Astrocyte of the cerebellum (primary cell): Measurements from ENCODE around the gene CARS1.

Experiments used
- DNase-seq: peaks from one replicate; pipeline ENCODE4 v3.0.0-alpha.2; 2011; ENCODE audit warnings: low read depth
- H3K4me3 ChIP-seq: 2 replicates; pipeline ENCODE4 v1.5.1; 2011; ENCODE audit warnings: mild to moderate bottlenecking, low read depth, low read length, moderate library complexity
- in situ Hi-C: cut with HindIII; loops from 2 replicates; pipeline ENCODE4 v1.10.0; 2017; ENCODE audit warnings: low sequenced_read_pairs
- TF ChIP-seq, protein P1 (sequence below): IDR thresholded peaks from 2 replicates; pipeline ENCODE4 v1.5.1; 2012; ENCODE audit warnings: low read length, low read depth, moderate library complexity, mild to moderate bottlenecking; ENCODE audit errors: missing control alignments

CARS1 gene

DNA sequence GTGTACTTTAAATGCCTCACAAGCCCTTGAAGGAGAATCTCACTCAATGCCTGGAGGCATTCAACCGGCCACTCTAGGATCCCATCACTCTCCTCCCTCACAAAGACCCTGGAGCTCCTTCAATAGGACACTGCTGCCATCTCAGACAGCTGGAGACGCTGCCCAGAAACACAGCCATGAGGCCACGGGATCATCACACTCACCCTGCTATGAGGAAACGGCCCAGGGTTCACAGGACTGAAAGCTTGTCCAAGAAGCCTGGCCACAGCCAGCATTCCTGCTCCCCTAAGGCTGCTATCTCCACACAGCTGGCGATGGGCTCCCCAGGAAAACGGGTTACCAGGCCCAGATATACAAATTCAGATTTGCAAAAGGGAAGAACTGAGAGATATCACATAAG lies 13.2 kb downstream of the CARS1 start:
- H3K4me3 ChIP-seq, result no peak overlapping the region
- TF ChIP-seq, protein P1, sequence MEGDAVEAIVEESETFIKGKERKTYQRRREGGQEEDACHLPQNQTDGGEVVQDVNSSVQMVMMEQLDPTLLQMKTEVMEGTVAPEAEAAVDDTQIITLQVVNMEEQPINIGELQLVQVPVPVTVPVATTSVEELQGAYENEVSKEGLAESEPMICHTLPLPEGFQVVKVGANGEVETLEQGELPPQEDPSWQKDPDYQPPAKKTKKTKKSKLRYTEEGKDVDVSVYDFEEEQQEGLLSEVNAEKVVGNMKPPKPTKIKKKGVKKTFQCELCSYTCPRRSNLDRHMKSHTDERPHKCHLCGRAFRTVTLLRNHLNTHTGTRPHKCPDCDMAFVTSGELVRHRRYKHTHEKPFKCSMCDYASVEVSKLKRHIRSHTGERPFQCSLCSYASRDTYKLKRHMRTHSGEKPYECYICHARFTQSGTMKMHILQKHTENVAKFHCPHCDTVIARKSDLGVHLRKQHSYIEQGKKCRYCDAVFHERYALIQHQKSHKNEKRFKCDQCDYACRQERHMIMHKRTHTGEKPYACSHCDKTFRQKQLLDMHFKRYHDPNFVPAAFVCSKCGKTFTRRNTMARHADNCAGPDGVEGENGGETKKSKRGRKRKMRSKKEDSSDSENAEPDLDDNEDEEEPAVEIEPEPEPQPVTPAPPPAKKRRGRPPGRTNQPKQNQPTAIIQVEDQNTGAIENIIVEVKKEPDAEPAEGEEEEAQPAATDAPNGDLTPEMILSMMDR, result no peak
- in situ Hi-C loops, result no loop called here
- no peak for DNase-seq

DNA sequence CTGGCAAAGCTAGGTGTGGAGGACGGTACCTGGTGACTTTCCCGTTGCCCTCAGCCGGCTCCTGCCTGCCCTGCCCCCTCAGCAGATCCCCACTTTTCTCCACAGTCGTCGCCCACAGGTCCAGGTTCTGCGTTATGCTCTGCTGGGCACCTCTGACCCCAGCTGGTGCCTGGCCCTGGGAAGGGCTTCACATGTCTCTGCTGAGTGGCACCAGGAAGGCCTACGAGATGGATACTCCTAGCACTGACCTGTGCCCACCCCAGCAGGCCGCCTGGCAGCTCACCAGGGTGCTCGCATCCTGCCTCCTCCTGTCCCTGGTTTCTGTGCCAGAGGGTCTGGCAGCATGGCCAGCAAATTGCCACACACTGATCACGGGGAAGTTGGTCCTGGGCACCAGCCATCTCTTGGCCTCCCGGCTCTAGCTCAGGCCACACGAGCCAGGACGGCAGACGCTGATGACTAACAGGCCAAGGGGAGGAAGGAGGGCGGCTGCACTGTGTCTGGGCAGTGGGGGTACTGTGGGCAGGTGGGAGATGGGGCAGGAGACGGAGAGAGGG lies 13.8 kb downstream of the CARS1 start:
- in situ Hi-C loops, result no loop called here
- no peak overlapping the region for H3K4me3 ChIP-seq
- TF ChIP-seq, protein P1, result no peak
- DNase-seq, result no peak

DNA sequence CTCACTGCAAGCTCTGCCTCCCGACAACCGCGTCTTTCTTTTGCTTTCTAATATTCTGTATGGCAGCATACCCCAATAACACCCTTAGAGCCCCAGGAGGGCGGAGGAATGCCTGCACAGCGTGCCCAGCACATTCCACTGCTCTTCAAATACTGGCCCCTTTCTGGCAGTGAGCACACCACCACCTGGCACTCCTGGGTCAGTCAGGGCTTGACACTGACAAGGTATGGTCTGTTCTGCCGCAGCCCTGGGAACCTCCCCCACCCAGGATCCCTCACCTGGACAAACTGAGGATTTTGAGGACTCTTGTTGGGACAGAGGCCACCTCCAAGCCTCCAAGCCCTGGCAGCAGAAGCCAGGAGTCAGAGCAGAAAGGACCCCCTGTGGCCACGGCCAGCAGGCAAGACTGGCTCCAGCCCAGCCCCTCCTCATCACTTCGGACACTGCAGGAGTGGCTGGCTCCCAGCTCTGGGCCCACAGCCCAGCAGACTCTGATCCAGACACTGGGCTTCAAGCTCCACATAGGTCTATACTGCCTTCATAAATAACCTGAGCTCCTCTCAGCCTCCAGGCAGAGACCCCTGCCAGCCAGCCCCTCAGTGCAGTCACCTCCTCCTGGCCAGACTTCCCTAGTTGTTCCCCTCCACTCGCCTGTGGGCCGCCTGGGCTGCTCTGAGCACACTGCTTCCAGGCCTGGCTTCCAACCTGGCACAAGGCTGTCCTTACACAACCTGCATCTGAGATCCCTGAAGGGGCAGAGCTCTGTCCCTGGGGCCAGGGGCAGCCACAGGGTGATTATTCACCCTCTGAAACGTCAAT lies 14.5 kb downstream of the CARS1 start:
- TF ChIP-seq, protein P1, result no peak
- no peak overlapping the region for H3K4me3 ChIP-seq
- in situ Hi-C loops, result no loop called here
- no peak for DNase-seq

DNA sequence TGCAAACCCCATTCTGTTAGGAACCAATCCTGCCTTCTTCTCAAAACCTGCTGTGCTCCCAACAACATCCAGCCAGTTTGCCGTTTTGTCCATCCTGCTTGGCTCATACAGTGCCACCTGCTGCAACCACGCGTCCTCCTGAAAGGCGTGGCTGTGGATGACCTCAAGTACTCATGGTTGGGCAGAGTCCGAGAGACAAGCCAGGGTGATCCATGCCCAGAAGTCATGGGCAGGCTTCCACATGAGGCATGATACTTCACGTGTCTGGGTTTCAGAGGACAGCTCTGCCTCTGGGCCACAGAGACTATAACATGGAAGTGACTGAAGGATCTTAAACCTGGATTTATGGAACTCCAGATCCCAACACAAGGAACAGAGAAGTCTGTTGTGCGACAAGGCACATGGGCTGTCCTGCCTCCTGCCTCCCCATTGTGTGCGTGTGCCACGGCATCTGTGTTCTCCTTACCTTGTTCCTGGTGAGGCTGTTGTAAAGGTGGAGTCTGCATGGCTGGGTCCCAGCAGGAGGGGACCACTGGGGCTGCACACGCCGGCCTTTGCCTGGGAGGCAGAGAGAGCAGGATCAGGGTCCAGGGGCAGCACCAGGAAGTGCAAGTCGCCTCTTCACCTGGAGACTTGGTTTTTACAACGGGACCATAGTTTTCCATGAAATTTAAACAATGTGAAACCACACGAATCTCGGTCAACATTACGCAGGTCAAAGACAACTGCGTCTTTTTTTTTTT lies 15.4 kb downstream of the CARS1 start:
- TF ChIP-seq, protein P1, result no peak
- DNase-seq, result no peak
- no peak overlapping the region for H3K4me3 ChIP-seq
- in situ Hi-C loops, result no loop called here

DNA sequence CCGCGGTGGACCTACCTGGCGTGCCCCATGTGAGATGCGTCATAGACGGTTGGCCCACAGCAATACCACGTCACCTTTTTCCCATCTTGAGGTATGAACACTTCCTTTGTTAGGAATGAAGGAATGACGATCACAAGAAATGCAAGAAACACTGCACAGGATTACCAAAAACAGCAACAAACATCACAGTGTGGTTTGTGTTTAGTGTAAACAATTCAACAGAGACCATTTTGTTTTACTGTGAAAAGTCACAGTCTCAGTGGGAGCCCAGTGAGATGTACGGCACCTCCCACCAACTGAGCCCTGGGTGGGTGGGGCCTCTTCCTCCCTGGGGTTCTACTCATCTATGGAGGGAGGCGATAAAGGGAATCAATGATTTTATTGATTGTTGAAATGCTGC lies 16.3 kb downstream of the CARS1 start:
- DNase-seq, result no peak
- in situ Hi-C loops, result no loop called here
- H3K4me3 ChIP-seq, result no peak overlapping the region
- TF ChIP-seq, protein P1, result no peak

DNA sequence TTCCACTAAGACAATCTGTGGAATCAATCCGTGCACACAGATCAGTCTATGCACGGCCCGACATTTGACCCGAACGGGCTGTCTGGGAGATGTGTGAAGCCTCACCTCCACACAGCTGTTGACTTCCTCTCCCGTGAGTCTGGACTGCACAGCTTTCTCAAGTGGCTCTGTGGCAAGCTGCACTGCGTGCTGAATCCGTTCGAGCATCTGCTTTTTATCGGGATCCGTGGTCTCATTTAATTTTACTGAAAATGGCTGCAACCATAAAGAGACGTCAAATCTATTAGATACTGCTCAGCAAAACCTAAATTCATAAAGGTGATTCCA lies 19.3 kb downstream of the CARS1 start:
- in situ Hi-C loops, result loop anchor here (5.0 kb wide), 2 partner anchors 69 to 86 kb away; no protein-coding TSS in a partner anchor
- no peak overlapping the region for H3K4me3 ChIP-seq
- DNase-seq, result no peak
- TF ChIP-seq, protein P1, result no peak
